ENCODE data around the gene CRELD2.

CRELD2 gene

DNA sequence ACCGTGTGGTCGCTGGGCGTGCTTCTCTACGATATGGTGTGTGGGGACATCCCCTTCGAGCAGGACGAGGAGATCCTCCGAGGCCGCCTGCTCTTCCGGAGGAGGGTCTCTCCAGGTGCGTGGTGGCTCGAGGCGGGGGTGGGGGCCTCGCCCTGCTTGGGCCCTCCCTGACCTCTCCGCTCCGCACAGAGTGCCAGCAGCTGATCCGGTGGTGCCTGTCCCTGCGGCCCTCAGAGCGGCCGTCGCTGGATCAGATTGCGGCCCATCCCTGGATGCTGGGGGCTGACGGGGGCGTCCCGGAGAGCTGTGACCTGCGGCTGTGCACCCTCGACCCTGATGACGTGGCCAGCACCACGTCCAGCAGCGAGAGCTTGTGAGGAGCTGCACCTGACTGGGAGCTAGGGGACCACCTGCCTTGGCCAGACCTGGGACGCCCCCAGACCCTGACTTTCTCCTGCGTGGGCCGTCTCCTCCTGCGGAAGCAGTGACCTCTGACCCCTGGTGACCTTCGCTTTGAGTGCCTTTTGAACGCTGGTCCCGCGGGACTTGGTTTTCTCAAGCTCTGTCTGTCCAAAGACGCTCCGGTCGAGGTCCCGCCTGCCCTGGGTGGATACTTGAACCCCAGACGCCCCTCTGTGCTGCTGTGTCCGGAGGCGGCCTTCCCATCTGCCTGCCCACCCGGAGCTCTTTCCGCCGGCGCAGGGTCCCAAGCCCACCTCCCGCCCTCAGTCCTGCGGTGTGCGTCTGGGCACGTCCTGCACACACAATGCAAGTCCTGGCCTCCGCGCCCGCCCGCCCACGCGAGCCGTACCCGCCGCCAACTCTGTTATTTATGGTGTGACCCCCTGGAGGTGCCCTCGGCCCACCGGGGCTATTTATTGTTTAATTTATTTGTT lies 44.6 kb downstream of the CRELD2 start:
- DNase-seq (ENCODE audit: low read depth, low spot score), result no peak
- peak overlapping the region; percentile 90 for H3K27ac ChIP-seq

DNA sequence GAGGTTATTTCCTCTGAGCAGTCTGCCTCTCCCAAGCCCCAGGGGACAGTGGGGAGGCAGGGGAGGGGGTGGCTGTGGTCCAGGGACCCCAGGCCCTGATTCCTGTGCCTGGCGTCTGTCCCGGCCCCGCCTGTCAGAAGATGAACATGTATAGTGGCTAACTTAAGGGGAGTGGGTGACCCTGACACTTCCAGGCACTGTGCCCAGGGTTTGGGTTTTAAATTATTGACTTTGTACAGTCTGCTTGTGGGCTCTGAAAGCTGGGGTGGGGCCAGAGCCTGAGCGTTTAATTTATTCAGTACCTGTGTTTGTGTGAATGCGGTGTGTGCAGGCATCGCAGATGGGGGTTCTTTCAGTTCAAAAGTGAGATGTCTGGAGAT lies 45.2 kb downstream of the CRELD2 start:
- no peak for DNase-seq (ENCODE audit: low read depth, low spot score)
- H3K27ac ChIP-seq, result no peak overlapping the region

DNA sequence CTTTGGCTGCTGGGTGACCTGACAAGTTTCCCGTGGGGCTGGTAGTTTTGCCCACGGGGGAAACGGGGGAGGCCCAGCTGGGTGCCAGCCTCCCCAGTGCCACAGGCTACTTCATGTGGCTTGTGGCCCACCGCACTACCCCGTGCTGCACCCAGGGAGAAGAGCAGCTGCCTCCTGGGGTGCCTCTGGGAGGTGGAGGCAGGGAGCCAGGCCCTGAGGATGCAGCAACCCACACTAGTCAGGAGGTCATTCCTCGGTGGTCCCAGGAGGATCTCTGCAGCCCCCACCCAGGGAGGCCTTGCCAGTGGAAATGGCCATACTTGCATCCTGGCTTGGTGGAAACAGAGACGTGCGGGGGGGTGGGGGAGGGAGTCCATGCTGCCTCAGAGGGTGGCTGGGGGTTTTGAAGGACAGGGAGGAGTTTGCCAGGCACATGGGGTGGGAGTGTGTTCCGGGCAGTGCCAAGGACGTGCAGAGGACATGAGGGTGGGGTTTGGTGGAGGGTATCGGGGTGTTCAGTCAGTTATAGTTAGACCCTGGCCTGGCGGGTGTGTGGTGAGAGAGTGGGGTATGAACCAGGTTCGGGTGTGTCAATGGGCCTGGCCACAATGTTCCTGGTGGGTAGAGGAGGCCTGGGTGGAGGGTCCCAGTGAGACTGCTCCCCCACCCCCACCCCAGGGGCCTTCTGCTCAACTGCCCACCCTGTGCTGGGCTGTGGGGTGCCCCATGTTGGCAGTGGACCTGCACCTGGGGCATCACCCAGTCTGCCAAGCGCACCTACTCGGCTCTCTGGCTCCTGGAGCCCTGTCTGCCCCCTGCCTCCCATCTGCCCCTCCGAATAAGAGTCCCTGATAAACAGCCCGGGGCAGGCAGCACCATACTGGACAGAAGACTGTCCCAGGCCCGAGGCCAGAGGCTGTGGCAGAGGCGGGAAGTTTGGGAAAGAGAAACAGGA lies 46.0 kb downstream of the CRELD2 start:
- no peak for DNase-seq (ENCODE audit: low read depth, low spot score)

DNA sequence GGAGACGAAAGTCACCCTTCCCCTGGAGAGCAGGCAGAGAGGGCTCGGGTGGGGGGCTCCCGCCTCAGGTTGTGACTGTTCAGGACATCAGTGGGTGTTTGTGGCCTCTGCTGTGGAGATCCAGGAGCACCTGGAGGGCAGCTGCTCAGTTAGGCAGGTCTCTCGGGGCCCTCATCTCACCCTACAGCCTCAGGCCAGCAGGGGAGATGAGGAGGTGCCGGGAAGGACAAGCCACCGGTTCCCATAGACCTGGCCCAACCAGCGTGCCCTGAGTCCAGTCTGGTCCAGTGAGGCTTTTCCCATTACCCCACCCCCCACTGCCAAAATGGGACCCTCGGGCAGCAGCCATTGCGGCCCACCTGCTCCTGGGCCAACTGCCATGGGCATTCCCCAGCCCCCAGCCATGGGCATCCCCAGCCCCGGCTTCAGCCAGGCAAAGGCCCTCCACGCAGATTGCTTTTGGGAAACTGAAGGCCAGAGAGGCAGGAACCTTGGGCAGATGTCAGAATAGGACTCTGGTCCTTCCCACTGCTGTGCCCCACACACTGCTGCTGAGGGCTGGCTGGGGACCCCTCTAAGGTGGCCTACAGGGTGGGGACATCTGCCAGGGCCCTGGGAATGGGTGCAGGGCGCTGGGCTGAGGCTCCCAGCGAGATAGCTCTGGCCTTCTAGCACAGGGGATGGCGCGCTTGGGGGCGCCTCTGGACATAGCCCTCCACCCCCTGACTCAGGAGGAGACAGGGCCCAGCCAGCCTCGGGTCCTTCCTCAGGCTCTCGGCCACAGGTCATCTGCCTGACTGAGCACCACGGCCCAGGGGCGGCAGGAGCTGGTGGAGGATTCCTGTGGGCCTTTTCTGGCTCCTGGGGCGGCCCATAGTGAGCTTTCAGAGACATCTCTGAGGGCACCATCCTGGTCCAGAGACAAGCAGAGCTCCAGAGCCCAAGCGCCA lies 46.9 kb downstream of the CRELD2 start:
- no peak overlapping the region for H3K27ac ChIP-seq
- DNase-seq (ENCODE audit: low read depth, low spot score), result no peak

More for the DNA sequence above, 46.0 kb downstream of the CRELD2 start:
- H3K27ac ChIP-seq, result no peak overlapping the region

DNA sequence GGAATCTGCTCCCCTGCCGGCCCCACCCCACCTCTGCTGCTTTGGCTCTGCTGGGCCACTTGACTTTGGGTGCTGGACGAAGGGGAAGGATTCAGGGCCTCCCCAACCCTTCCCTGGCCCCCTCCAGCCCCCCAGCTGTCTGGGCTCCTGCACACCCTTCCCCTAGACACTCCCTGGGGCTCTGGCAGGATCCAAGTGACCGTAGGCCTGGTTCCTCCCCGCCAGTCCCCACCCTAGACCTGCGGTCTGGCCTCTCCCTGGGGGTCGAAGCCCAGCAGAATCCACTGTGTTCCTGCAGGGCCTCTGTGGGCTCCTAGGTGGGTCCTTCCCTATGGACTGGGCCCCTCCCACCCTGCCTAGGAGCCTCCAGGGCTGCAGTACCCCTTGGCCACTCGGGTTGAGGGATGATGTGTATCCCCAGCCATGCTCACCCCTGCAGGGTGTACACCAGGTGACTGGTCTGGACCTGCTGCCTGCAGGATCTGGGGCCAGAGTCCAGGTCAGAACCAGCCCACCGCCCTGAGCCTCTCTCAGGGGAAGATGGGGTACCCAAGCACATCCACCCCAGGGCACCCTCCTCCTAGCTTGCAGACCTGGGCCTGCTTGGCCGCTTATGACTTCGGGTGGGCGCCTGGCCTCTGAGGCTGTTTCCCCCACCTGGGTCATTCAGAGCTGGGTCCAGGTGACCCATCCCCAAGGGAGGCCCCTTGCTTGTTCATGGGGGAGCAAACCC lies 47.8 kb downstream of the CRELD2 start:
- no peak overlapping the region for H3K27ac ChIP-seq
- no peak for DNase-seq (ENCODE audit: low read depth, low spot score)

DNA sequence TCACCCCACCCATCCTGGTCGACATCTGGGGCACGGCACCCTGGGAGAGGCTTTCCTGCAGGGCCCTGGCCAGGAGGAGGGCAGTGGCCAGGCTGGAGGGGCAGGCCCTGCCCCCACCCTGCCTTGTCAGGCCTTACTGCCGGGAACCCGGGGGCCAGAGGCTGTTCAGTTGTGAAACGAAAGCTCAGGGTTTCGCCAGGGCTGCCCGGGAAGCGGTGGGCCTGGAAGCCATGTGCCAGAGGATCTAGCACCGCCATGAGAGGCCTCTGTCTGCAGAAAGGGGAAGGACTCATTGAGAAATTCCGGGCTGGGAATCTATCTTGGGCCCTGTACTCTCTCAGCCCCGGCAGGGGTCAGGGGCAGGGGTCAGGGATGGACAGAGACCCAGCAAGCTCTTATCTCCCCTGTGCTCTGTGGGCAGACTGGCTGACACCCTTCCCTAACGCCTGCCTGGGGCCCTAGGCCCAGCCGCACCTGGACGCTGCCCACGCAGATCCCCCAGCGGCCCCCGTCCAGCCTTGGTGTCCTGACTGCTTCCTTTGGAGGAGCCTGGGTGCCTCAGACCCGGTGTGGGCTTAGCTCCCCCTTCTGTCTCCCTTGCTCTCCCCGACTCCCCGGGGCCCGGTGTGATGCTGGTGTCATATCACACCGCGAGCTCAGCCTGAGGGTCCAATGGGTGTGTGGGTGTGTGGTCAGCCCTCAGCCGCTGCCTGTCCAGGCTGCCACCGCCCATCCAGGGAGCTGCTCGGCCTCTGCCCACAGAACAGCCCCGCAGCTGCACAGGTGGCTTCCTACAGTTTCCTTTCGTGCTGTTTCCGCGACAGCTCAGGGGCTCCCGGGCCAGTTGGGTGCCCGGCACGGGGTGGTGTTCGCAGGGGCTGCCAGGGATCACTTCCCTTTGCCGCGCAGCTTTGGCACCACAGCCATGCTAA lies 48.6 kb downstream of the CRELD2 start:
- H3K27ac ChIP-seq, result no peak overlapping the region

DNA sequence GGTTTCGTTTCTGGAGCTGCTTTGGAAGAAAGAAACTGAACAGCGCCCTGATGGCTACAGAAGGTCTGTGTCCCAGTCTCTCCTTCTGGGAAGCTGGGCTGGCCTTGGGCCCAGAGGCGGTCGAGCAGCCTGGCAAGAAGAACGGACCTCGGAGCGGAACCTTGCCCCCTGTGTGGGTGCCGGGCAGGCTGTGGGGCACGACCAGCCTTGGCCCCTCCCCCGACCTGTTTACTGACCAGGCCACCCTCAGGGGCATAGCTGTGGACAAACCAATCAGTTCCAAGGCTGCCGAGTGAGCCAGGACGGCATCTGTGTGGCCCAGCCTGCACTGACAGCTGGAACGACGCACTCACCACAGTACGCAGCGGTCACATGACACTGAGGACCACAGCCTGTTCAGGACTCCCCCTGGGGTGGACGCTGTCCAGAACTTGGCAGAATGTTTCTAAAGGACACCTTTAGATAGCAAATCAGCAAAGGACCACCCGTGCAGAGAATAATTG lies 49.3 kb downstream of the CRELD2 start:
- H3K27ac ChIP-seq, result no peak overlapping the region
- DNase-seq (ENCODE audit: low read depth, low spot score), result no peak

More for the DNA sequence above, 48.6 kb downstream of the CRELD2 start:
- DNase-seq (ENCODE audit: low read depth, low spot score), result no peak

DNA sequence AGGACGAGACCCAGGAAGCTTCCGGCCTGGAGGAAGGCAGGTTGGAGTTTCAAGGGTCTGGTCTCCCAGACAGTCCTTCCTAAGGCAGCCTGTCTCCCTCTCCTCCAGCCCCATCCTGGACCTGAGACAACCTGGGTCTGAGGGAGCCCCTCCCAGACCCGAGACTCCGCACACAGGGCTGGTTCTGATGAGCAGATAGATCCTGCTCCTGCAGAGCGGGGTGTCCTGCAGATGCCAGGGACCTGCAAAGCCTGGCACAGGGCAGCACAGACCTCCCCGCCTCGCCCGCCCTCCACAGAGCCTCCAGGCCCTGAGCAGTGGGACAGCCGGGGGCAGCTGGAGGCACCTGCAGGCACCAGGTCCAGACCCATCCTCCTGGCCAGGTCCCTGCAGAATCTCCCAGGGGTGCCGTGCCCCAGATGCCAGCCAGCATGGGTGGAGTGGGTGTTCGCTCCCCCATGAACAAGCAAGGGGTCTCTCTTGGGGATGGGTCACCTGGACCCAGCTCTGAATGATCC lies 49.9 kb downstream of the CRELD2 start:
- DNase-seq (ENCODE audit: low read depth, low spot score), result no peak
- H3K27ac ChIP-seq, result no peak overlapping the region

DNA sequence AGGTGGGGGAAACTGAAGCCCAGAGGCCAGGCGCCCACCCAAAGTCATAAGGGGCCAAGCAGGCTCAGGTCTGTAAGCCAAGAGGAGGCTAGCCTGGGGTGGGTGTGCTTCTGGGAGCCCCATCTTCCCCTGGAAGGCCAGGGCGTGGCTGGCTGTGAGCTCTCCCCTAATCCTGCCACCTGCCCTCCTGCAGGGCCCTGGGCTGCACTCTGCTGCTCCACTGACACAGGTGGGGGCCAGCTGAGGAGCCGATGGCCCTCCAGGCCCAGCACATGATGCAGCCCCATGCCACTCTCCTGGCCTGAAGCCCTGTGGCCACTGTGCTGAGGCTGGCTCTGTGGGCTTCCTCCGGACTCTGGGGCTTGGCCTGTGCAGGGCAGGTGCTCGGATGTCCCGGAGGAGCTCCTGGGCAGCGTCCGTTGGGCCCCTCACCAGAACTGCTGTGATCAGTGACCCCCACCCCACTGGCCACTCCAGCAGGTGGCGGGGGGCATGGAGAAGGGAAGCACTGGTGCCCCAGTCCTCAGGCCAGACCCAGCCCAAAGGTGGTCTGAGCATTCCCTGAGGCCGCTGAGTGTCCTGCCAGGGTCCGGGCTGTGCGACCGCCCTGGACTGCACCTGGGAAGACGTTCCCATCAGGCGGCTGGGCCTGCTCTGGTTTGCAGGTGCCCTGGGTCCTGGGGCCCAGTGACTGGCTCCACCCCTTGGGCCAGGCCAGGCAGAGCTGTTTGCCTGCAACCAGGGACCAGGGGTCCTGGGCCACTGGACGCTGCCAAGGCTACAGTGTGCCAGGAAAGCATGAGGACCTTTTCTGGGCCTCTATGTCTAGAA lies 50.6 kb downstream of the CRELD2 start:
- no peak overlapping the region for H3K27ac ChIP-seq

DNA sequence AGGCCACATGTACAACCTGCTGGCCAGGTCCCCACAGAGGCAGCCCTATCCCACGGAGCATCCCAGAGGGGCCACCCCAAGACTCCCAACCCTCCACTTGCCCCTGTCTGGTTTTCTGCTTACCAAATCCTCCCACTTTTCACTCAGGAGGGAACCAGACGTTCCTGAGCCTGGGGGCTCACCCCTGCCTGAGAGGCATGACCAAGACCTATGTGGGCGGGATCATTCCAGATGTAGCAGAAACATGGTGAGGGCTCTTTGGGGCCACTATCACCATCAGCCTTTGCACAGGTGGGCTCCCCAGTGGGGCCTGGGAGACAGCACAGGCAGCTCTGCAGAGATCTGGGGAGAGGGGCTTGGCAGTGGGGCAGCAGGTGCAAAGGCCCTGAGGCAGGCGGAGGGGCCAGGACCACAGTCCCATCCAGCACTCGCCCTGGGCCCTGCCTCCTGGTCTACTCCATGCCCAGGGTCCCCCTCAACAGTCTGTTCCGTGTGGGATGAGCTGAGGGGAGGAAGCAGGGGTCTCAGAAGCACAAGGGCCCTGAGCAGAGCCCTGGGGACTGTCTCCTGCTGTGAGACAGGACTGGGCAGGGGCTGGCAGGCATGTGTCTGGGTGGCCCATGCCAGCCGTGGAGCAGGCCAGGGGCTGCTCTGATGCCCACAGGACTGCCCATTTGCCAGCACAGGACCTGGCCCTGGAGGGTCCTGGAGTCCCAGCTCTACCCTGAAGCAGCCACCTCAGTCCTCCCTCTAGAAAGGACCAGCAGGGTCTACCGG lies 51.5 kb downstream of the CRELD2 start:
- no peak for DNase-seq (ENCODE audit: low read depth, low spot score)
- no peak overlapping the region for H3K27ac ChIP-seq

More for the DNA sequence above, 50.6 kb downstream of the CRELD2 start:
- no peak for DNase-seq (ENCODE audit: low read depth, low spot score)

DNA sequence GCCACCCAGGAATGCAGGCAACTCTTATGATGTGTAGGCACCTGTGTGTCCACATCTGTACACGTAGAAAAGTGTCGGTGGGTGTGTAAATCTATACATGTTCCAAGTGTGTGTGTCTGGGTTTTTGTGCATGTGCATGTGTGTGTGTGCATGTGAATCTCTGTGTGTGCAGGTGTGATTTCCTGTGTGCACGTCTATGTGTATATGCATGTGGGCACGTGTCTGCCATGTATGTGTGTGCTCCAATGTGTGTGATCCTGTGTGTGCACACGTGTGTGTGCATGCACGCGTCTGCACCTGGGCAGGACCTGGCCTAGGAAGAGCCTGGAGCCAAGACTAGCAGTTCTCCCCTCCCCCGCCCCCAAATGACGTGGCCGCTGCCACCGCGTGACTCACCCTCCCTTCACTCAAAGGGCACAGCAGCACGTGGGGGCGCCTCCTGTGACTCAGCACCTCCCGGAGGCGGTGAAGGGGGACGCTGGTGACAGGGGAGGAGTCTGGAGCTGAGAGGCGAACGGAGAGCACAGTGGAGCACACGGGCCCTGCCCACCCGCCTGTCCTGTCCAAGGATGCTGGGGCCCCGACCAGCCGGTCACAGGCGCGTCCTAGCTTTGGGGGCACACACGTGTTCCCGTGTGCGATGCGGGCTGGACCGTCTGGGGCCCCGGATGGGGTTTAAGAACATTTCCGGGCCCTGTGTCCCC lies 52.2 kb downstream of the CRELD2 start:
- H3K27ac ChIP-seq, result no peak overlapping the region
- DNase-seq (ENCODE audit: low read depth, low spot score), result peak; percentile 75

DNA sequence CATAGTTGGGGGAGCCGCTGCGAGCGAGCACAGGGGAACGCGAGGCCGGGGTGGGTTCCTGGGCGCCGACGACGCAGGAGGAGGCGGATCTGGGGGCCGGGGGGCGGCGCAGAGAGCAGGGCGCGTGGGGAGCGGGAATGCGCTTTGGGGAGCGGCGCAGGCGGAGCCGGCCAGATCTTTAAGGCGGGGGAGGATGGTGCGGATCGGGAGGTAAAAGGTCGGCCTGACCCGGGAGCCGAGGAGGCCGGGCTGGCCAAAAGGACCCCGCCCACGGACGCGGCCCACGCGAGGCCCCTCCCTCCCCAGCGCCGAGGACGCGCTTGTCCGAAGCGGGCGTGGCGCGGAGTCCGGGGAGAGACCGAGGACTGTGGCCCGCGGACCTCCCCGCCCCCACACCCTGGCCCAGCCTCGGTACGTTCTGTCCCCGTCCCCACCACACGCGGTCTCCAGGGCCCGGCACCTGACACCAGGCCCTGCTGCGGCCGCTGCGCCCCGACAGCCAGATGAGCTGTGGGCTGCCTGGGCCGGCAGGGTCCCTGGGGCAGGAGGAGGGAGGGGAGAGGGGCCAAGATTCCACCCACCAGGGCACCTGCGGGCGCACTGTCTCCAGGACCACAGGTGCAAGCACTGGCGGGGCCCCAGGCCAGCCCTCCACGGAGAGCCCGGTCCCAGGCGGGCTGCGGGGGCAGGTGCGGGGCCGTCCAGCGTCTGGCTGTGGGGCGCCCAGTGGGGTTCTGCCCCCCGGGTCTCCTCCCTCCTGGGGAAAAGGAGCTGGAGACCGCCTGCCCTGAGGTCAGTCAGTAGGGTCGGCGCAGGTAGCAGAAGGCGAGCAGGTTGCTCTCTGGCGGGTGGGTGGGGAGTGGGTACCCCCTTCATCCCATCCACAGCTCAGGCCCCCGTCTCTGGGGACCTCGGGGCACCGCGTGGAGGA lies 53.1 kb downstream of the CRELD2 start:
- no peak overlapping the region for H3K27ac ChIP-seq
- no peak for DNase-seq (ENCODE audit: low read depth, low spot score)

DNA sequence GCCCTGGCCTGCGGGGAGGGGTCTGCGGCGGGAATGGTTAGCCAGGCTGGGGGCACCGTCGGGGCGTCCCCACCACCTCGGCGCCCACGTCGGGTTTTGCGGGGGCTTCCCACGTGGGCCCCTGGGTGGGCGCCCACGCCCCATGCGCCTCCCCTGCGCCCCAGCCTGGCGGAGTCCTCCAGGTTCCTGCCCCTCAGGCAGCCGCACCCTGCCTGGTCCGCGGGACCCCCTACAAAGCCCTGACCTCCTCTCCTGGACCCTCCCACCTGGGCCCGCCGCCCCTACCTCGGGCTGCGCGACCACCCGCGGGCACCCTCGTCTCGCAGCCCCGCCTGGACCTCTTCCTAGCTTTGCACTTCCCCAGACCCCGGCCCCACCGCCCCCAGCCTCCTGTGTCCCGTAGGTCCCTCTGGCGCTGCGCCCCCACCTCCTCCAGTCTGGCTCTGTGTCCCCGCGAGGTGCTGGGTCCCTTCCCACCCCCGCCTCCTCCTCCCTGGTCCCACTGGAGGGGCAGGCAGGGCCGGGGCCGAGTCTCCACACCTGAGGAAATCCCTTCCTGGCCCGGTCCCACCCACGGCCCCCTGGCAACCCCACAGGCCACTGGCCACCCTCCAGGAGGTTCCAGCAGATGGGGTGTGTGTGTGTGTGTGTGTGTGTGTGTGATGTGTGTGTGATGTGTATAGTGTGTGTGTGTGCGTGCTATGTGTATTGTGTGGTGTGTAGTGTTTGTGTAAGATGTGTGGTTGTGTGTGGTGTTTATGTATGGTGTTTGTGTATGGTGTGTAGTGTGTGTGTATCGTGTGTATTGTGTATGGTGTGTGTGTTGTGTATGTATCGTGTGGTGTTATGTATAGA lies 54.0 kb downstream of the CRELD2 start:
- H3K27ac ChIP-seq, result no peak overlapping the region
- no peak for DNase-seq (ENCODE audit: low read depth, low spot score)

Measured in epithelial cell of prostate (primary cell).